Panc1 (cell line): ENCODE data around the gene PHF20.

Experiments used
- POLR2AphosphoS5 ChIP-seq: IDR thresholded peaks from 2 replicates; pipeline ENCODE4 v1.6.1; 2012; ENCODE audit warnings: mild to moderate bottlenecking, low read depth, low read length, moderate library complexity
- SIN3A ChIP-seq: IDR thresholded peaks from 2 replicates; pipeline ENCODE4 v1.6.1; 2012; ENCODE audit warnings: low read depth, mild to moderate bottlenecking, low read length, moderate library complexity, borderline replicate concordance; ENCODE audit not compliant: insufficient read depth
- TCF7L2 ChIP-seq: IDR thresholded peaks from 2 replicates; pipeline ENCODE4 v1.6.1; 2011; ENCODE audit warnings: mild to moderate bottlenecking, low read depth, low read length, inconsistent platforms
- TF ChIP-seq, protein P1 (sequence below), 2 experiments: IDR thresholded peaks; 2 replicates each; pipeline ENCODE4 v1.6.1; 2011 to 2012; ENCODE audit warnings: low read depth in 2 of 2, control low read depth in 1 of 2, low read length in 1 of 2, mild to moderate bottlenecking in 1 of 2, moderate library complexity in 1 of 2; ENCODE audit not compliant: insufficient read depth in 1 of 2
- TF ChIP-seq, protein P2 (sequence below): fragments of 450-650 bp; IDR thresholded peaks from 2 replicates; pipeline ENCODE4 v1.5.1; 2017; ENCODE audit warnings: mild to moderate bottlenecking

DNA sequence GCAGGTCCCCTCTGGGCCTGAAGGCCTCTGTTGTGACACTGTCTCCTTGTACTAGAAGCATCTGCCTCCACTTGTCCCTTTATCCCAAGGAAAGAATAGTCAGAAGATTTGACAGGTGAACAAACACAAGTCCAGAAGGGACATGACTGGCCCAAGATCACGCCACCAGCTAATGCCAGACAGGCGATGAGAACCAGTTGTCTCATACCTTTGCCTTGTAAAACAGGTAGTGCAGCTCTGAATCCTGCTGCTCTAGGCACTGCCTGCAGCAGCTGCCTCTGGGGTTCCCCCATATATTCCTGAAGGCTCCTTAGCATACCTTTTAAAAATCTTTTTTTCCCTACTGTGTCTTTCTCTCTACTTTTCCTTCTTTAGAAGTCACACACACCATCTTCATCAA lies 157.5 kb downstream of the PHF20 start:
- TF ChIP-seq, protein P1, sequence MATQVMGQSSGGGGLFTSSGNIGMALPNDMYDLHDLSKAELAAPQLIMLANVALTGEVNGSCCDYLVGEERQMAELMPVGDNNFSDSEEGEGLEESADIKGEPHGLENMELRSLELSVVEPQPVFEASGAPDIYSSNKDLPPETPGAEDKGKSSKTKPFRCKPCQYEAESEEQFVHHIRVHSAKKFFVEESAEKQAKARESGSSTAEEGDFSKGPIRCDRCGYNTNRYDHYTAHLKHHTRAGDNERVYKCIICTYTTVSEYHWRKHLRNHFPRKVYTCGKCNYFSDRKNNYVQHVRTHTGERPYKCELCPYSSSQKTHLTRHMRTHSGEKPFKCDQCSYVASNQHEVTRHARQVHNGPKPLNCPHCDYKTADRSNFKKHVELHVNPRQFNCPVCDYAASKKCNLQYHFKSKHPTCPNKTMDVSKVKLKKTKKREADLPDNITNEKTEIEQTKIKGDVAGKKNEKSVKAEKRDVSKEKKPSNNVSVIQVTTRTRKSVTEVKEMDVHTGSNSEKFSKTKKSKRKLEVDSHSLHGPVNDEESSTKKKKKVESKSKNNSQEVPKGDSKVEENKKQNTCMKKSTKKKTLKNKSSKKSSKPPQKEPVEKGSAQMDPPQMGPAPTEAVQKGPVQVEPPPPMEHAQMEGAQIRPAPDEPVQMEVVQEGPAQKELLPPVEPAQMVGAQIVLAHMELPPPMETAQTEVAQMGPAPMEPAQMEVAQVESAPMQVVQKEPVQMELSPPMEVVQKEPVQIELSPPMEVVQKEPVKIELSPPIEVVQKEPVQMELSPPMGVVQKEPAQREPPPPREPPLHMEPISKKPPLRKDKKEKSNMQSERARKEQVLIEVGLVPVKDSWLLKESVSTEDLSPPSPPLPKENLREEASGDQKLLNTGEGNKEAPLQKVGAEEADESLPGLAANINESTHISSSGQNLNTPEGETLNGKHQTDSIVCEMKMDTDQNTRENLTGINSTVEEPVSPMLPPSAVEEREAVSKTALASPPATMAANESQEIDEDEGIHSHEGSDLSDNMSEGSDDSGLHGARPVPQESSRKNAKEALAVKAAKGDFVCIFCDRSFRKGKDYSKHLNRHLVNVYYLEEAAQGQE (IDR thresholded peaks at IDR 0.05; ENCODE audit: insufficient read depth in 1 of 2, low read depth in 2 of 2, low read length in 1 of 2), result no peak
- TF ChIP-seq, protein P2, sequence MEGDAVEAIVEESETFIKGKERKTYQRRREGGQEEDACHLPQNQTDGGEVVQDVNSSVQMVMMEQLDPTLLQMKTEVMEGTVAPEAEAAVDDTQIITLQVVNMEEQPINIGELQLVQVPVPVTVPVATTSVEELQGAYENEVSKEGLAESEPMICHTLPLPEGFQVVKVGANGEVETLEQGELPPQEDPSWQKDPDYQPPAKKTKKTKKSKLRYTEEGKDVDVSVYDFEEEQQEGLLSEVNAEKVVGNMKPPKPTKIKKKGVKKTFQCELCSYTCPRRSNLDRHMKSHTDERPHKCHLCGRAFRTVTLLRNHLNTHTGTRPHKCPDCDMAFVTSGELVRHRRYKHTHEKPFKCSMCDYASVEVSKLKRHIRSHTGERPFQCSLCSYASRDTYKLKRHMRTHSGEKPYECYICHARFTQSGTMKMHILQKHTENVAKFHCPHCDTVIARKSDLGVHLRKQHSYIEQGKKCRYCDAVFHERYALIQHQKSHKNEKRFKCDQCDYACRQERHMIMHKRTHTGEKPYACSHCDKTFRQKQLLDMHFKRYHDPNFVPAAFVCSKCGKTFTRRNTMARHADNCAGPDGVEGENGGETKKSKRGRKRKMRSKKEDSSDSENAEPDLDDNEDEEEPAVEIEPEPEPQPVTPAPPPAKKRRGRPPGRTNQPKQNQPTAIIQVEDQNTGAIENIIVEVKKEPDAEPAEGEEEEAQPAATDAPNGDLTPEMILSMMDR, result no peak
- TF ChIP-seq POLR2AphosphoS5 (no peak), SIN3A (no peak), TCF7L2 (no peak)
